ENCODE measurements around the gene GUCY1B1. TPM values are rescaled to one million over a fixed set of nuclear protein-coding genes. Genes with fewer than 3 reads are reported as not detected.

The GUCY1B1 gene
- total and polyA plus RNA-seq, 9 of the 15 experiments (the other 6 are each of a cell fraction or from before 2014, with no cell fraction given): not detected

DNA sequence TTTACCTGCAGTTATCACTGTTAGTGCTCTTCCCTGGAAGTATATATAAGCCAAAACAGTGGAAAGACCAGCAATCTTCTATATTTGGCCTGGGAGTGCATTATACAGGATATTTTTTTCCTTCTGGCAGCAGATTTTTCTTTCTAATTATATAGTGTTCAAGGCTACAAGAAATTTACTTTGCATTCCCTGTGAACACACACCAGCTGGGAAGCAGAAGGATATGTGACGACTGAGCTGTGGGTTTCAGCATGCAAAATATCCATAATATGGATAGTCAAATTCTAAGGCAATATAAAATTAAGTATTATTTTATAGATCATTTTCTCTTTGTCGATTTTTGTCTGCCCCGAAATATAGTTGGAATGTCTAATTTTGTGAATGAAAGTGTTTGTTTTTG, 31.2 kb downstream of the GUCY1B1 start:
- ATAC-seq (no peak), DNase-seq (ENCODE audit: extremely low read depth in 1 of 4, low spot score in 3 of 4) (no peak), FAIRE-seq (no peak)
- Histone ChIP-seq H3K9ac (ENCODE audit: insufficient read depth in 1 of 2, low read depth in 2 of 2, low read length in 2 of 2) (no peak overlapping the region), H3K4me1 (replicated peaks in 1 of 2; ENCODE audit: control insufficient read depth in 2 of 2, insufficient read depth in 2 of 2, low read length in 2 of 2) (no peaks in the 10 kb centered on the region), H3K9me3 (replicated peaks; ENCODE audit: control insufficient read depth, insufficient read depth, low read depth, low read length) (no peaks in the 10 kb centered on the region), H4K20me1 (replicated peaks; ENCODE audit: control insufficient read depth, insufficient read depth, low read length) (no peaks in the 10 kb centered on the region), H3K9me1 (ENCODE audit: control insufficient read depth, insufficient read depth, low read length) (no peaks in the 10 kb centered on the region), H3K4me3 (no peak overlapping the region), H2AFZ (ENCODE audit: low read depth, low read length) (no peak overlapping the region), H3K79me2 (ENCODE audit: control insufficient read depth, insufficient read depth, low read length) (no peaks in the 10 kb centered on the region), H3K27ac (ENCODE audit: extremely low read depth, low read depth, low read length) (no peak overlapping the region), H3K27me3 (ENCODE audit: control insufficient read depth in 2 of 2, insufficient read depth in 2 of 2, low read length in 2 of 2) (no peaks in the 10 kb centered on the region), H3K36me3 (ENCODE audit: control insufficient read depth, insufficient read depth, low read length) (no peaks in the 10 kb centered on the region), H3K4me2 (ENCODE audit: insufficient read depth, low read length) (no peak overlapping the region)
- ChIA-PET CTCF (ENCODE audit: low intra/inter-chr PET ratio) (no interaction called here), POLR2A (no interaction called here)
- 4% methylated on average over 3 of the region's 3 CpGs for WGBS (ENCODE audit: insufficient coverage, low coverage, missing lambda C conversion rate)
- no TSS peak for BruUV-seq (replicated peaks)
- intact Hi-C loops (cut with micrococcal nuclease): loop anchor here (5.0 kb wide), 1 partner anchor 983 kb away; no protein-coding TSS in a partner anchor
- in situ Hi-C loops (cut with MboI): no loop called here
- TF ChIP-seq TGIF2 (CRISPR knock-in tag; IDR thresholded peaks at IDR 0.05): no peak
- no peak for TF ChIP-seq TEAD2 (tag; IDR thresholded peaks at IDR 0.05)
- TF ChIP-seq, protein P1, sequence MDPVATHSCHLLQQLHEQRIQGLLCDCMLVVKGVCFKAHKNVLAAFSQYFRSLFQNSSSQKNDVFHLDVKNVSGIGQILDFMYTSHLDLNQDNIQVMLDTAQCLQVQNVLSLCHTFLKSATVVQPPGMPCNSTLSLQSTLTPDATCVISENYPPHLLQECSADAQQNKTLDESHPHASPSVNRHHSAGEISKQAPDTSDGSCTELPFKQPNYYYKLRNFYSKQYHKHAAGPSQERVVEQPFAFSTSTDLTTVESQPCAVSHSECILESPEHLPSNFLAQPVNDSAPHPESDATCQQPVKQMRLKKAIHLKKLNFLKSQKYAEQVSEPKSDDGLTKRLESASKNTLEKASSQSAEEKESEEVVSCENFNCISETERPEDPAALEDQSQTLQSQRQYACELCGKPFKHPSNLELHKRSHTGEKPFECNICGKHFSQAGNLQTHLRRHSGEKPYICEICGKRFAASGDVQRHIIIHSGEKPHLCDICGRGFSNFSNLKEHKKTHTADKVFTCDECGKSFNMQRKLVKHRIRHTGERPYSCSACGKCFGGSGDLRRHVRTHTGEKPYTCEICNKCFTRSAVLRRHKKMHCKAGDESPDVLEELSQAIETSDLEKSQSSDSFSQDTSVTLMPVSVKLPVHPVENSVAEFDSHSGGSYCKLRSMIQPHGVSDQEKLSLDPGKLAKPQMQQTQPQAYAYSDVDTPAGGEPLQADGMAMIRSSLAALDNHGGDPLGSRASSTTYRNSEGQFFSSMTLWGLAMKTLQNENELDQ (CRISPR knock-in tag; IDR thresholded peaks at IDR 0.05; ENCODE audit: borderline replicate concordance): no peak
- no peak for TF ChIP-seq ZC3H8 (IDR thresholded peaks at IDR 0.05)
- no peak for TF ChIP-seq RBBP5 (IDR thresholded peaks at IDR 0.05; ENCODE audit: borderline replicate concordance, insufficient read depth, low read length, poor library complexity, severe bottlenecking)
